ENCODE data around the gene SLC16A7. TPM values are rescaled to one million over a fixed set of nuclear protein-coding genes. Genes with fewer than 3 reads are reported as not detected.

The SLC16A7 gene
- total RNA-seq, 1 donor from 2014 or later = 2.9 TPM

DNA sequence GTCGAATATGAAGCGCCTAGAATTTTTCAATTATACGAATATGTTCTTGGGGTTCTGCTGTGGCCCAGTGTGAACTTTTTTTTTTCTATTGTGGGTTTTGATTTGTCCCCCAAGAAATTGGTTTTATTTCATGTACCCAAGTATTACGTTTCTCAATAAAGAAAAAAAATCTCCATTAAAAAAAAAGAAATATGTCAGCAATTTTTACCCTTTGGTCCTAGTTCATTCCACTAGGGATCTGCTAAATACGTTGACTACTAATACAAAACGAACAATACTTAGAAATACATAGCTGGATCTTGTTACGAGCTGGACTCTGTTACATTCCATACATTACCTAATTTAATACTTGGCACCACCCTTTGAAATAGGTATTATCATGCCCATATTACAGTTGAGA is 216.9 kb downstream of the SLC16A7 start:
- TF ChIP-seq, protein P1, sequence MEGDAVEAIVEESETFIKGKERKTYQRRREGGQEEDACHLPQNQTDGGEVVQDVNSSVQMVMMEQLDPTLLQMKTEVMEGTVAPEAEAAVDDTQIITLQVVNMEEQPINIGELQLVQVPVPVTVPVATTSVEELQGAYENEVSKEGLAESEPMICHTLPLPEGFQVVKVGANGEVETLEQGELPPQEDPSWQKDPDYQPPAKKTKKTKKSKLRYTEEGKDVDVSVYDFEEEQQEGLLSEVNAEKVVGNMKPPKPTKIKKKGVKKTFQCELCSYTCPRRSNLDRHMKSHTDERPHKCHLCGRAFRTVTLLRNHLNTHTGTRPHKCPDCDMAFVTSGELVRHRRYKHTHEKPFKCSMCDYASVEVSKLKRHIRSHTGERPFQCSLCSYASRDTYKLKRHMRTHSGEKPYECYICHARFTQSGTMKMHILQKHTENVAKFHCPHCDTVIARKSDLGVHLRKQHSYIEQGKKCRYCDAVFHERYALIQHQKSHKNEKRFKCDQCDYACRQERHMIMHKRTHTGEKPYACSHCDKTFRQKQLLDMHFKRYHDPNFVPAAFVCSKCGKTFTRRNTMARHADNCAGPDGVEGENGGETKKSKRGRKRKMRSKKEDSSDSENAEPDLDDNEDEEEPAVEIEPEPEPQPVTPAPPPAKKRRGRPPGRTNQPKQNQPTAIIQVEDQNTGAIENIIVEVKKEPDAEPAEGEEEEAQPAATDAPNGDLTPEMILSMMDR (conservative IDR thresholded peaks at IDR 0.05) = no peak
- H3K36me3 Mint-ChIP-seq (ENCODE audit: low read depth) = no peaks in the 10 kb centered on the region
- H3K9me3 Mint-ChIP-seq = peaks cover 2% of the 10 kb centered on the region
- H3K4me1 Mint-ChIP-seq = no peaks in the 10 kb centered on the region
- H3K27me3 Mint-ChIP-seq (ENCODE audit: low read depth) = no peaks in the 10 kb centered on the region
- no peak overlapping the region for H3K27ac Mint-ChIP-seq (ENCODE audit: unreplicated experiment)
- no peak overlapping the region for H3K4me3 Mint-ChIP-seq
- no peak for DNase-seq (ENCODE audit: low read depth, low spot score)

DNA sequence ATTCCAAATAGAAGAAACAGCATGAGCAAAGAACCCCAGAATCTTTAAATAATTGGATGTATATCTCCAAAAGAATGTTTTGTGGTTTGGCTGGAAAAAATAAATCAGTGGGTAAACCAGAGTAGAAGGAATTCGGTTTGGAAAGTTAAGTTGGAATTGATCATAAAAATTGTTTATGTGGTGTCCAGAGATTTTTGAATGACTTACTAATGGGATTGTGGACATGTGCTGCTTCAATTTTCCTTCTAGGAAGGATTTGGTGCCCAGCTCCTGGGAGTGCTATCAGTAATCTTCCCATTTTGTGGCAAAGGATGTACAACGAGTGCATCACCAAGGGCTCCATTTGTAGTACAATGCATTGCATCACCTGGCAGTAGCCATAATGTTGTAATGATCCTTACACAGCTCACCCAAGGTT is 224.8 kb downstream of the SLC16A7 start:
- peaks cover 2% of the 10 kb centered on the region for H3K9me3 Mint-ChIP-seq
- no peak overlapping the region for H3K4me3 Mint-ChIP-seq
- TF ChIP-seq, protein P1 (conservative IDR thresholded peaks at IDR 0.05) = no peak

DNA sequence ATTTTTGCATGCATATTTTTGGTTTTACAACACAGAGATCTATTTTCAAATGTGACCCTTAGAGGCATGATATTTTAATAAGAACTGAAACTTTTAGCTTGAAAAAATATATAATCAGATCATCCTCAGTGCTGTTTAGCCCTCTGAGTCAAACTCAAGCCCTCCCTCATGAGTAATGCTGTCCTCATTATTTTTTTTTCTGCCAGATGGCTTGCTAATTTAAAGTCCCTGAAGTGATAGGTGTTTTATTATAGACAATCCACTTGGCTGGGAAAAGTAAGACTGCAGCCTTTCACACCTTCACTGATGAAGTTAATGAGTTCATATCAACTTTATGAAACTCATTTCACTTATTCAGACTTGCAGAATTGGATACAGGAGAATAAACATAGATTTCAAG is 227.7 kb downstream of the SLC16A7 start:
- DNase-seq (ENCODE audit: low read depth, low spot score) = no peak
- TF ChIP-seq, protein P1 (conservative IDR thresholded peaks at IDR 0.05) = no peak
- no peaks in the 10 kb centered on the region for H3K4me1 Mint-ChIP-seq
- H3K36me3 Mint-ChIP-seq (ENCODE audit: low read depth) = no peaks in the 10 kb centered on the region
- H3K4me3 Mint-ChIP-seq = no peak overlapping the region
- H3K27ac Mint-ChIP-seq (ENCODE audit: unreplicated experiment) = no peak overlapping the region
- no peaks in the 10 kb centered on the region for H3K27me3 Mint-ChIP-seq (ENCODE audit: low read depth)
- H3K9me3 Mint-ChIP-seq = peaks cover 3% of the 10 kb centered on the region

More for the DNA sequence above, 224.8 kb downstream of the SLC16A7 start:
- Mint-ChIP-seq H3K4me1 (no peaks in the 10 kb centered on the region), H3K36me3 (ENCODE audit: low read depth) (no peaks in the 10 kb centered on the region), H3K27ac (ENCODE audit: unreplicated experiment) (no peak overlapping the region), H3K27me3 (ENCODE audit: low read depth) (no peaks in the 10 kb centered on the region)
- no peak for DNase-seq (ENCODE audit: low read depth, low spot score)

DNA sequence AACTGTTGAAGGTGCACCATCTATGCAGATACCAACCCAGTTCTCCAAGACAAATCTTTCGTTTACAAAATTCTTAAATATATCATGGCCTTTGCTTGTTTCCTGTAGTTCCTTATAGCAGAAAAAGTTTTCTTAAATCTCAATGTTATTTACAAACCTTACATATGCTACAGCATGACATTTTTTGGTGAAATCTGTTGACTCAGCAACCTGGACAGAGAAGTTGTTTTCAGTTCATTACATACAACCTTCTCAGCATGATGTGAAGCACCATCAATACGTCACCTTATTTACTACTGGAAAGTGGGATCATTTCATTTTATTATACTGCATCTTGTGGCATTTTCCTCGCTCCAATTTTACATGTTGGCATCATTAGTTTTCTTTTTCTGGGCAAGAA is 231.9 kb downstream of the SLC16A7 start:
- H3K4me3 Mint-ChIP-seq = no peak overlapping the region
- H3K27ac Mint-ChIP-seq (ENCODE audit: unreplicated experiment) = no peak overlapping the region
- no peak for DNase-seq (ENCODE audit: low read depth, low spot score)
- H3K27me3 Mint-ChIP-seq (ENCODE audit: low read depth) = peaks cover 4% of the 10 kb centered on the region
- peaks cover 3% of the 10 kb centered on the region for H3K9me3 Mint-ChIP-seq
- no peaks in the 10 kb centered on the region for H3K4me1 Mint-ChIP-seq
- no peaks in the 10 kb centered on the region for H3K36me3 Mint-ChIP-seq (ENCODE audit: low read depth)
- TF ChIP-seq, protein P1 (conservative IDR thresholded peaks at IDR 0.05) = no peak

DNA sequence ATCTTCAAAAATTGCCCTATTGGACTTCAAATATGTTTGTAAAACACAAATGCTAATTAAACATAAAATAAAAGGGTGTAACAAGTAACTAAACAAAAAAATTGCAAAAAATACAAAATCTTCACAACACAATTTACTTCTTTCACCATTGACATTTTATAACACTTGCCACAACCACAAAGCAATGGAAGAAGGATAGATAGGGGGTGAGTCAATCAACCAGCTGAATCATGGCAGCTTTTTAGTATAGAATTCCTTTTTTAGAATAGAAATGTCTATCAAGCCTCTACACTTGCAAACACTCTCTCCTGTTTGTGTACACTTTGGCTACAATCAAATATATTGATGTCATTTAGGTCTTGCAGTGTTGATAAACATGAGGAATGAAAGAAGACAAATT is 232.7 kb downstream of the SLC16A7 start:
- H3K9me3 Mint-ChIP-seq = peaks cover 3% of the 10 kb centered on the region

More for the DNA sequence above, 232.7 kb downstream of the SLC16A7 start:
- TF ChIP-seq, protein P1 (conservative IDR thresholded peaks at IDR 0.05) = no peak
- Mint-ChIP-seq H3K27ac (ENCODE audit: unreplicated experiment) (no peak overlapping the region), H3K27me3 (ENCODE audit: low read depth) (peaks cover 4% of the 10 kb centered on the region), H3K4me3 (no peak overlapping the region), H3K4me1 (no peaks in the 10 kb centered on the region), H3K36me3 (ENCODE audit: low read depth) (no peaks in the 10 kb centered on the region)
- no peak for DNase-seq (ENCODE audit: low read depth, low spot score)
